SKM-1 treated with dmso at 0.1 percent for 144 hours (cell line): ENCODE data around the gene BSN.

Experiments
- DNase-seq: peaks from one replicate; lab custom pipeline; 2025; ENCODE audit not compliant: unreplicated experiment; lab: John Stamatoyannopoulos, UW

Gene BSN

DNA sequence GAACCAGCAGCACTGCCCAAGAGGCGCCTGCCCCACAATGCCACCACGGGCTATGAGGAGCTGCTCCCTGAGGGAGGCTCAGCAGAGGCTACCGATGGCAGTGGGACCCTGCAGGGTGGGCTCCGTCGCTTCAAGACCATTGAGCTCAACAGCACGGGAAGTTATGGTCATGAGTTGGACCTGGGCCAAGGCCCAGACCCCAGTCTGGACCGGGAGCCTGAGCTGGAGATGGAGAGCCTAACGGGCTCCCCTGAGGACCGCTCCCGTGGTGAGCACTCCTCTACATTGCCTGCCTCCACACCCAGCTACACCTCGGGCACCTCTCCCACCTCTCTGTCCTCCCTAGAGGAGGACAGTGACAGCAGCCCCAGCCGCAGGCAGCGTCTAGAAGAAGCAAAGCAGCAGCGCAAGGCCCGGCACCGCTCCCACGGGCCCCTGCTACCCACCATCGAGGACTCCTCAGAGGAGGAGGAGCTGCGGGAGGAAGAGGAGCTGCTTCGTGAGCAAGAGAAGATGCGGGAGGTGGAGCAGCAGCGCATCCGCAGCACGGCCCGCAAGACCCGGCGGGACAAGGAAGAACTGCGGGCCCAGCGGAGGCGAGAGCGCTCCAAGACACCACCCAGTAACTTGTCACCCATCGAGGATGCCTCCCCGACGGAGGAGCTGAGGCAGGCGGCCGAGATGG lies 98.1 kb downstream of the BSN start:
- no peak for DNase-seq

DNA sequence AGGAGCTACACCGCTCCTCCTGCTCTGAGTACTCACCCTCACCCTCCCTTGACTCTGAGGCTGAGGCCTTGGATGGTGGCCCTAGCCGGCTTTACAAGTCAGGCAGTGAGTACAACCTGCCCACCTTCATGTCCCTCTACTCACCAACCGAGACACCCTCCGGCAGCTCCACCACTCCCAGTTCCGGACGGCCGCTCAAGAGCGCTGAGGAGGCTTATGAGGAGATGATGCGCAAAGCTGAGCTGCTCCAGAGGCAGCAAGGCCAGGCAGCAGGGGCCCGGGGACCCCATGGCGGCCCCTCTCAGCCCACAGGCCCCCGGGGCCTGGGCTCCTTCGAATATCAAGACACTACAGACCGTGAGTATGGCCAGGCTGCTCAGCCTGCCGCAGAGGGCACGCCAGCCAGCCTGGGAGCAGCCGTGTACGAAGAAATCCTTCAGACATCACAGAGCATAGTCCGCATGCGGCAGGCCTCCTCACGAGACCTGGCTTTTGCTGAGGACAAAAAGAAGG lies 98.7 kb downstream of the BSN start:
- DNase-seq, result no peak

DNA sequence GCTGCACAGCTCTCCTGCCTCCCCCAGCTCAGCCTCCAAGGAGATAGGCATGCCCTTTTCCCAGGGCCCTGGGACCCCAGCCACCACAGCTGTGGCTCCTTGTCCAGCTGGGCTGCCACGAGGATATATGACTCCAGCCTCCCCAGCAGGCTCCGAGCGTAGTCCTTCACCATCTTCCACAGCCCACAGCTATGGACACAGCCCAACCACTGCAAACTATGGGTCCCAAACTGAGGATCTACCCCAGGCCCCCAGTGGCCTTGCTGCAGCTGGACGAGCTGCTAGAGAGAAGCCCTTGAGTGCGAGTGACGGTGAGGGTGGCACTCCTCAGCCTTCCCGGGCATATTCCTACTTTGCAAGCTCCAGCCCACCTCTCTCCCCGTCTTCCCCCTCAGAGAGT lies 99.3 kb downstream of the BSN start:
- DNase-seq, result no peak

DNA sequence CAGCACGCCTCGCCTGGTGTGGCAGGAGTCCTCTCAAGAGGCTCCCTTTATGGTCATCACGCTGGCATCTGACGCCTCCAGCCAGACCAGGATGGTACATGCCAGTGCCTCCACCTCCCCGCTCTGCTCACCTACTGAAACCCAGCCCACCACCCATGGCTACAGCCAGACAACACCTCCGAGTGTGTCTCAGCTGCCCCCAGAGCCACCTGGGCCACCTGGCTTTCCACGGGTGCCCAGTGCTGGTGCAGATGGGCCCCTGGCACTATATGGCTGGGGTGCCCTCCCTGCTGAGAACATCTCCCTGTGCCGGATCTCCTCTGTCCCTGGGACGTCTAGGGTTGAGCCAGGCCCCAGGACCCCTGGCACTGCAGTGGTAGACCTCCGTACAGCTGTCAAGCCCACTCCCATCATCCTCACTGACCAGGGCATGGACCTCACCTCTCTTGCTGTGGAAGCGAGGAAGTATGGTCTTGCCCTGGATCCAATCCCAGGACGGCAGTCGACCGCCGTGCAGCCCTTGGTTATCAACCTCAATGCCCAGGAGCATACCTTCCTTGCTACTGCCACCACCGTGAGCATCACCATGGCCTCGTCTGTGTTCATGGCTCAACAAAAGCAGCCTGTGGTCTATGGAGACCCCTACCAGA lies 100.0 kb downstream of the BSN start:
- no peak for DNase-seq

DNA sequence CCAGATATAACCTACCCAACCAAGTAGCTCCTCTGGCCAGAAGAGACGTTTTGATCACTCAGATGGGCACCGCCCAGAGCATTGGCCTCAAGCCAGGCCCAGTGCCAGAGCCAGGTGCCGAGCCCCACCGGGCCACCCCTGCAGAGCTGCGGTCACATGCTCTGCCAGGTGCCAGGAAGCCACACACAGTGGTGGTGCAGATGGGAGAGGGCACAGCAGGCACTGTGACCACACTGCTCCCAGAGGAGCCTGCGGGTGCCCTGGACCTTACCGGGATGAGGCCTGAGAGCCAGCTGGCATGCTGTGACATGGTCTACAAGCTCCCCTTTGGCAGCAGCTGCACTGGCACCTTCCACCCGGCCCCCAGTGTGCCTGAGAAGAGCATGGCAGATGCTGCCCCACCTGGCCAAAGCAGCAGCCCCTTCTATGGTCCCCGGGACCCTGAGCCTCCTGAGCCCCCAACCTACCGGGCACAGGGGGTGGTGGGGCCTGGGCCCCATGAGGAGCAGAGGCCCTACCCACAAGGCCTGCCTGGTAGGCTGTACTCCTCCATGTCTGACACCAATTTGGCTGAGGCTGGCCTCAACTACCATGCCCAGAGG lies 100.8 kb downstream of the BSN start:
- no peak for DNase-seq

DNA sequence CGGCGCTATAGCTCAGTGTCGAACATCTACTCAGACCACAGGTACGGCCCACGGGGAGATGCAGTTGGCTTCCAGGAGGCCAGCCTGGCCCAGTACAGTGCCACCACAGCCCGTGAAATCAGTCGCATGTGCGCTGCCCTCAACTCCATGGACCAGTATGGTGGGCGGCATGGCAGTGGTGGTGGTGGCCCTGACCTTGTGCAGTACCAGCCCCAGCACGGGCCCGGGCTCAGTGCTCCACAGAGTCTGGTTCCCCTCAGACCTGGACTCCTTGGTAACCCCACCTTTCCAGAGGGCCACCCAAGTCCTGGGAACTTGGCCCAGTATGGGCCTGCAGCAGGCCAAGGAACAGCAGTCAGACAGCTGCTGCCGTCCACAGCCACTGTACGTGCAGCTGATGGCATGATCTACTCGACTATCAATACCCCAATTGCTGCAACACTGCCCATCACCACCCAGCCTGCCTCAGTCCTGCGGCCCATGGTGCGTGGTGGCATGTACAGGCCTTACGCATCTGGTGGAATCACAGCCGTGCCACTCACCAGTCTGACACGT lies 101.5 kb downstream of the BSN start:
- no peak for DNase-seq

DNA sequence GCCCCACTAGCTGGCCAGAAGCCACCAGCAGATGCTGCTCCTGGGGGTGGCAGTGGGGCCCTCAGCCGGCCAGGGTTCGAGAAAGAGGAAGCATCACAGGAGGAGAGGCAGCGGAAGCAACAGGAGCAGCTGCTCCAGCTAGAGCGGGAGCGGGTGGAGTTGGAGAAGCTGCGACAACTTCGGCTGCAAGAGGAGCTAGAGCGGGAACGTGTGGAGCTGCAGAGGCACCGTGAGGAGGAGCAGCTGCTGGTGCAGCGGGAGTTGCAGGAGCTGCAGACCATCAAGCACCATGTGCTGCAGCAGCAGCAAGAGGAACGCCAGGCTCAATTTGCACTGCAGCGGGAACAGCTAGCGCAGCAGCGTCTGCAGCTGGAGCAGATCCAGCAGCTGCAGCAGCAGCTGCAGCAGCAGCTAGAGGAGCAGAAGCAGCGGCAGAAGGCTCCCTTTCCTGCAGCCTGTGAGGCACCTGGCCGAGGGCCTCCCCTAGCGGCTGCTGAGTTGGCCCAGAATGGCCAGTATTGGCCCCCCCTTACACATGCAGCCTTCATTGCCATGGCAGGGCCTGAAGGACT lies 102.3 kb downstream of the BSN start:
- DNase-seq, result no peak

DNA sequence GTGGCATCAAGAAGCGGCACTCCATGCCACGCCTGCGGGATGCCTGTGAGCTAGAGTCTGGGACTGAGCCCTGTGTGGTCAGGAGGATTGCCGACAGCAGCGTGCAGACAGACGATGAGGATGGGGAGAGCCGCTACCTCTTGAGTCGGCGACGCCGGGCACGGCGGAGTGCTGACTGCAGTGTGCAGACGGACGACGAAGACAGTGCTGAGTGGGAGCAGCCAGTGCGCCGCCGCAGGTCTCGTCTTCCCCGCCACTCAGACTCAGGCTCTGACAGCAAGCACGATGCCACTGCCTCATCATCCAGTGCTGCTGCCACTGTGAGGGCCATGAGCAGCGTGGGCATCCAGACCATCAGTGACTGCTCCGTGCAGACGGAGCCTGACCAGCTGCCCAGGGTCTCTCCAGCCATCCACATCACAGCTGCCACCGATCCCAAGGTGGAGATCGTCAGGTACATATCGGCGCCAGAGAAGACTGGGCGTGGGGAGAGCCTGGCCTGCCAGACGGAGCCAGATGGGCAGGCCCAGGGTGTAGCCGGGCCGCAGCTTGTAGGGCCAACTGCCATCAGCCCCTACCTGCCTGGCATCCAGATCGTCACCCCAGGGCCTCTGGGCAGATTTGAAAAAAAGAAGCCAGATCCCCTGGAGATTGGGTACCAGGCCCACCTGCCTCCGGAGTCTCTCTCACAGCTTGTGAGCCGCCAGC lies 103.1 kb downstream of the BSN start:
- DNase-seq, result no peak

DNA sequence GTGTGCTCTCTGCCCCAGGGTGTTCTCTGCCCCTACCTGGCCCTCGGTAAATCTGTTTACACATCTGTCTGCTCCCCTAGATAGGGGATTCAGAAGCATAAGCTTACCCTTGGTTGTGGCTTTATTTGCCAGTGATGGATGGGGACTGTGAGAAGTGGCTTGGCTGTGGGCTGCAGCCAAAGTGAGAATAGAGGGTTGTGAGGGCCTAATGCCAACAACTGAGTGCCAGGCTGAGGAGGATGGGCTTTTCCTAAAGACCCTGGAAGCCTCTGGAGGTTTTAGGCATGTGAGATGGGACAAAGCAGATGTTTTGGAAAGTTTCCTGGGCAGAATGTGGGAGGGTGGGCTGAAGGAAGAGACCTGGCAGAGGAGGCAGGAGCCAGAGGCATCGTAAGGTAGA lies 104.4 kb downstream of the BSN start:
- no peak for DNase-seq

DNA sequence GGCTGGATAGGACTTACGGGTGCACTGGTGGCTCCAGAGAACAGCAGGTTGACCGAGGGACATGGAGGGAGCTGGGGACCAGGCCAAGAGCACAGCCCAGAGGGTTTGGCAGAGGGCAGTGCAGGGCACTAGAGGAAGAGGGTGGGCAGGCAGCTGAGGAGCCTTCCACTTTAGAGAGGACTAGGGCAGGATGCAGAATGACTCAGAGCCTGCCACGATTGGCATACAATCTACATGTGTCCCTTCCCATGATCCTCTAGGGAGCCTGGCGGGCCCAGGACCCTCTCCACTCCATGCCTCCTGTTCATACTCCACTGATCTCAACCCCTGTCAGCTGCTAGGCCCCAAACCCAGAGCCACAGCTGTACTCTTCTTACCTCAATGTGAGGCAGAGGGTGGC lies 105.5 kb downstream of the BSN start:
- no peak for DNase-seq

DNA sequence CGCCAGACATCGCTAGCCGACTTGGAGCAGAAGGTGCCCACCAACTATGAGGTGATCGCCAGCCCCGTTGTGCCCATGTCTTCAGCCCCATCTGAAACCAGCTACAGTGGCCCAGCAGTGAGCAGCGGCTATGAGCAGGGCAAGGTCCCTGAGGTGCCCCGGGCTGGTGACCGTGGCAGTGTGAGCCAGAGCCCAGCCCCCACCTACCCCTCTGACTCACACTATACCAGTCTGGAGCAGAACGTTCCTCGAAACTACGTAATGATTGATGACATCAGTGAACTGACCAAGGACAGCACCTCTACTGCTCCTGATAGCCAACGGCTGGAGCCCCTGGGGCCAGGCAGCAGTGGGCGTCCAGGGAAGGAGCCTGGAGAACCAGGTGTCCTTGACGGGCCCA lies 107.0 kb downstream of the BSN start:
- DNase-seq, result no peak

DNA sequence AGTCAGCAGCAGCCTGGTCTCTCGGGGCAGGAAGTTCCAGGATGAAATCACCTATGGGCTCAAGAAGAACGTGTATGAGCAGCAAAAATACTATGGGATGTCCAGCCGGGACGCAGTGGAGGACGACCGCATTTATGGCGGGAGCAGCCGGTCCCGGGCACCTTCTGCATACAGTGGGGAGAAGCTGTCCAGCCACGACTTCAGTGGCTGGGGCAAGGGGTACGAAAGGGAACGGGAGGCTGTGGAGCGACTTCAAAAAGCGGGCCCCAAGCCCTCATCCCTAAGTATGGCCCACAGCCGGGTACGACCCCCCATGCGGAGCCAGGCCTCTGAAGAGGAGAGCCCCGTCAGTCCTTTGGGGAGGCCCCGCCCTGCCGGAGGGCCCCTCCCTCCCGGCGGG lies 107.7 kb downstream of the BSN start:
- no peak for DNase-seq

DNA sequence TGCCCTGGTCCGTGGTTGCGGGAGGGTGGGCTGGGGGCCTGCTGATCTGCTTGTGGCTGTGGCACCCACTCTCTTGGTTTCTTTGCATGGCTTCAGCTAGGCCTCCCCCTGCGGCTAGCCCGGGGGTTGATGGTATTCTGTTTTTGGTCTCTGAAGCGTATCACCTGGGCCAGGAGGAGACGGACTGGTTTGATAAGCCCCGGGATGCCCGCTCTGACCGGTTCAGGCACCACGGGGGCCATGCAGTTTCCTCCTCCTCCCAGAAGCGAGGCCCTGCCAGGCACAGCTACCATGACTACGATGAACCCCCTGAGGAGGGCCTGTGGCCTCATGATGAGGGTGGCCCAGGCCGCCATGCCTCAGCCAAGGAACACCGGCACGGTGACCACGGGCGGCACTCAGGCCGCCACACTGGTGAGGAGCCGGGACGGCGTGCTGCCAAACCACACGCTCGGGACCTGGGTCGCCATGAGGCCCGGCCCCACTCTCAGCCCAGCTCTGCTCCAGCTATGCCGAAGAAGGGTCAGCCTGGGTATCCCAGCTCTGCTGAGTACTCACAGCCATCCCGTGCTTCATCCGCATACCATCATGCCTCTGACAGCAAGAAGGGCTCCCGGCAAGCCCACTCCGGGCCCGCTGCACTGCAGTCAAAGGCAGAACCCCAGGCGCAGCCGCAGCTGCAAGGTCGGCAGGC lies 108.6 kb downstream of the BSN start:
- no peak for DNase-seq

DNA sequence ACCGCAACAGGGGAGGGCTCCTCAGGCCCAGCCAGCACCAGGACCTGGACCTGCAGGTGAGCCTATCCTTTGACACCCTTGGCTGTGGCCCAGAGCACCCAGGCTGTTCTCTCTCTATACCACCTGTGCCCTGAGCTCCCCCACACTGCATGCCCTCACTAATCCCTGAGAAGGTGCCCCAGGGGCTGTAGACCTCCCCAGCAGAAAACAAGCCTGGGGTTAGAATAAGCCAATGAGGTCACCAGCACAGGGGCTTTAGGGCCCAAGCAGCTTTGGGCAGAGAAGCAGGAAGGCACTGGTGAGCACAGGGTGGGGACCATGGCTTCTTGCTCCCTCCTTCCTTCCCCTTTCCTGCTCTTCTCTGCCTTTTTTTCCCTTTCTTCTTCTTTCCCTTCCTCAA lies 109.6 kb downstream of the BSN start:
- DNase-seq, result no peak

DNA sequence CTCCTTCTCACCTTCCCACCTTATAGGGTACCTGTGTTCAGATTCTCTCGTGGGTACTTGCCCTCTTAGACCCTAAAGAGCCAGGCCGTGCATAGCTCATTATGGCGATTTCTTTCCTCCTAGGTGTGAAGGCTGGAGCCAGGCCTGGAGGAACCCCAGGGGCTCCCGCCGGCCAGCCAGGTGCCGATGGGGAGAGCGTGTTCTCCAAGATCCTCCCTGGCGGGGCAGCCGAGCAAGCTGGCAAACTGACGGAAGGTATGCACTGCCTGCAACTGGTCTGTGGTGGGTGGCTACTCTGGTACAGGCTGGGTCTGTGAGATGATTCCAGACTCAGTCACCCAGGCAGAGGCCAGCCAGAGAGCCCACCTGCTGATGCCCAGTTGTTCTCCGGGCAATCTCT lies 110.0 kb downstream of the BSN start:
- no peak for DNase-seq

DNA sequence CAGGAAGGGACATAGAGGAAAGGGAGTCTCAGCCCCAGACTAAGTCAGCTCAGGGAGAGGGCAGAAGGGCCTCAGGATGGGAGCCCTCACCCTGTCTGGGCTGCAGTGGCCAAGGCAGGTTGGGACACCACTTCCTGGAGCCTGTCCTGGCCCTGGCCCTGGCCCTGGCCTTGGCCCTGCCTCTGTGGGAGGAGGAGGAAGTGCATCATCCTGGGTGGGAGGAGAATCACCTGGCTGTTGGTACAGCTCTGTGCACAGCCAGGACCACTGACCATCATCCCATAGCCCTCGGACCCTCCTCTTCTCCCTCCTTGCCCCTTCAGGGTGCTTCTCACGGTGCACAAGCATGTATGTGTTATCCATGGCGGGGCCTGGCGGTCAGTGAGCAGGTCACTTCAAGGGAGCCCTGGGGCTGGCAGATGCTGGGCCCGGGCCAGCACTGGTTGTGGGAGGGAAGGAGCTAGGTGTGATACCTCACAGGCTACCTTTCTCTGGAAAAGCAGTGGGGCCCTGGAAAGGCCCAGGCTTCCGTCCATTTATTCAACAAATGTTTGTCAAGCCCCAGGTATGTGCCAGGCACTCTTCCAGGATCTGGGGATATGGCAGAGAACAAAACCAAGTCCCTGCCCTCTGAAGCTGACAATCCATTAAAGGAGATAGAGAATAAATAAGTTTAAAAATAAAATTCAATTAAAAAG lies 111.7 kb downstream of the BSN start:
- DNase-seq, result no peak

DNA sequence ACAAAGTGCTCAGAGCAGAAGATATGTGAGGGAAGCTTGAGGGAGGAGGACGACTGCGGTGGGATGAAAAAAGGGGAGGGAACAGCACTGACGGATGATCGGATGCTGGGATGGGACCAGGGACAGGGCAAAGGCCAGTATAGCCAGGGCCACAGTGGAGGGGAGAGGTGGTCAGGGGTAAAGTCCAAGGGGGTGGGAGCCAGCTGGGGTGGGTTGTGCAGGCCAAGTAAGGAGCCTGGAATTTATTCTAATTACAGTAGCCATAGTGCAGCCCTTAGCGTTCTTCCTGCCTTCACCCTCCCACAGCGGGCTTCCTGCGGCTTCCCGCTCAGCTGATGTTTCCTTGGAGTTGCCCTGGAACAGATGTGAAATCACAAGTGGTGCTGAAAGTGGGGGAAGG lies 112.3 kb downstream of the BSN start:
- no peak for DNase-seq

DNA sequence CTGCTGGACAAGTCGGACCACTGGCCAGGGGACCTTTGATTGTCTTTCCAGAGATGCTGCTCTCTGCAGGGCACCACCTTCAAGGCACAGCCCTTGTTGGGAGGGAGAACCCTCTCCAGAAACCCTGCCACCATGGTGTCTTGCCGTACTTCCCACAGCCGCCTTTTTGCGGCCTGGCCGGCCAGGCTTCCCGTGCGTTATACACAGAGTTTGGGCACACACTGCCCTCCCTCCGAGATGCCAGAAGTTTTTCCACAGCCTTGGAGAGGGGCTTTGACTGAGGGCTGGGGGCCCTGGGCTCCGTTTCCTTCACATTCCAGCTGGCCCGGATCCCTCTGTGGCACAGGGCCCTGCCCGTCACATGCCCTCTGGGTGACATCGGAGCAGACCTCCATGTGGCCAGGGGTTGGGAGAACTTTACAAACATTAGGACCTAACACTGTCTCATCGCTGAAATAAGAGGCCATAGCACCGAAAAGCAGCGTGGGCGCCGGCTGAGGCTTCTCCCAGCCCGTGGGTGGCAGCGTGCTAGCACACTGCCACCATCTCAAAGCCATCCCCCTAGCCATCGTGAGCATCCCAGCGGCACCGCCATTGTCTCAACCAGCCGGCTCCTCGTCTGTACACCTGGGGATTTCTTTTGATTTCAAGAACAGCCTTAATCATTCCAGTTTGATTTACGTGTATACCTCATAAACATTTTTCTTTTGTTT lies 113.6 kb downstream of the BSN start:
- no peak for DNase-seq

DNA sequence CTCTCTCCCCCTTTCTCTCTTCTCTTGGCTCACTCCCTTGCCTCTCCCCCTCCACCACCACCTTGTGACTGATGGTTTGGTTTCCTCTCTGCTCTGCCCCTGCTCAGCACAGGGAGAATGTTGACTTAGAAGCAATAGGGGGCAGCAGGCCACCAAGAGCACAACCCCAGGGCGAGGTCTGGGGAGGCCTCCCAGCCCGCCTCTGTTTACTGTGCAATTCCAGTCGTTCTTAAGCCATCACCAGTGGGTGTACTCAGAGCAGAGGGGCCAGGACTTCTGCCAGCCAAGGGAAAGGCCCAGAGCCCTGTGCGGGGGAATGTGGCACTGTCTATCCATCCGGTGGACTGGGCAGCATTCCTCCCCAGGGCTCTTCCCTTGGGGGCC lies 114.1 kb downstream of the BSN start:
- DNase-seq, result no peak
